IMR-90 (cell line): ENCODE measurements around the gene LANCL1. TPM values are rescaled to one million over a fixed set of nuclear protein-coding genes. Genes with fewer than 3 reads are reported as not detected.

Experiments used
- ATAC-seq: fragments of 200-7000 bp; cut with Tn5 transposase; 2 replicates; pipeline ENCODE4 v1.9.1; 2020; ENCODE audit warnings: low read depth, mild to moderate bottlenecking, moderate library complexity
- BruUV-seq: library from RNA; stranded (reverse); fragments of 400-500 nt; replicated peaks from 2 replicates; lab custom pipeline; 2021; lab: Mats Ljungman, UMichigan
- CTCF ChIA-PET: fragments of 300-600 bp; formaldehyde crosslinking; extraction: SDS; loops from one replicate; lab custom pipeline; 2021; ENCODE audit warnings: antibody characterized with exemption; lab: Yijun Ruan, JAX
- POLR2A ChIA-PET: fragments of 300-600 bp; sonication (Branson Sonifier 250); formaldehyde crosslinking; loops from one replicate; lab custom pipeline; 2022; ENCODE audit warnings: antibody characterized with exemption; ENCODE audit not compliant: unreplicated experiment; lab: Charles Lee
- DNase-seq: peaks from one replicate; pipeline ENCODE4 v3.0.0; 2013
- H2AFZ ChIP-seq: replicated peaks from 2 replicates; pipeline ENCODE3; 2013; ENCODE audit warnings: low read length, mild to moderate bottlenecking; ENCODE audit not compliant: poor library complexity
- H2AK5ac ChIP-seq: 2 replicates; pipeline ENCODE4 v1.6.1; 2013; ENCODE audit warnings: low read depth, low read length, inconsistent platforms
- H2AK9ac ChIP-seq: replicated peaks from 2 replicates; pipeline ENCODE3; 2013; ENCODE audit warnings: mild to moderate bottlenecking, low read depth, low read length, moderate library complexity; ENCODE audit not compliant: poor library complexity
- H2BK120ac ChIP-seq: 2 replicates; pipeline ENCODE4 v1.6.1; 2013; ENCODE audit warnings: low read depth, low read length, inconsistent platforms
- H2BK15ac ChIP-seq: 3 replicates; pipeline ENCODE4 v1.6.1; 2013; ENCODE audit warnings: low read depth, low read length, inconsistent platforms
- H2BK20ac ChIP-seq: 2 replicates; pipeline ENCODE4 v1.6.1; 2013; ENCODE audit warnings: low read depth, mild to moderate bottlenecking, inconsistent platforms, low read length, moderate library complexity
- H2BK5ac ChIP-seq: 2 replicates; pipeline ENCODE4 v1.6.1; 2013; ENCODE audit warnings: mild to moderate bottlenecking, low read depth, low read length, inconsistent platforms; ENCODE audit not compliant: poor library complexity, severe bottlenecking
- H3K14ac ChIP-seq: replicated peaks from 2 replicates; pipeline ENCODE4 v1.6.1; 2013; ENCODE audit warnings: low read depth, low read length, inconsistent platforms
- H3K18ac ChIP-seq: 2 replicates; pipeline ENCODE4 v1.6.1; 2013; ENCODE audit warnings: low read depth, low read length, control low read depth
- H3K23ac ChIP-seq: 2 replicates; pipeline ENCODE4 v1.6.1; 2013; ENCODE audit warnings: low read depth, low read length, inconsistent platforms
- H3K27ac ChIP-seq: 2 replicates; pipeline ENCODE4 v1.5.1; 2013; ENCODE audit warnings: mild to moderate bottlenecking, control low read depth, low read length; ENCODE audit not compliant: insufficient read depth
- H3K27me3 ChIP-seq: 2 replicates; pipeline ENCODE4 v1.6.1; 2013; ENCODE audit warnings: low read length; ENCODE audit not compliant: control insufficient read depth, insufficient read depth
- H3K36me3 ChIP-seq: 2 replicates; pipeline ENCODE4 v1.6.1; 2013; ENCODE audit warnings: low read length, mixed read lengths; ENCODE audit not compliant: control insufficient read depth, insufficient read depth
- H3K4ac ChIP-seq: 2 replicates; pipeline ENCODE4 v1.6.1; 2013; ENCODE audit warnings: low read depth, low read length, inconsistent platforms
- H3K4me1 ChIP-seq: 2 replicates; pipeline ENCODE4 v1.6.1; 2013; ENCODE audit warnings: low read length, mixed read lengths; ENCODE audit not compliant: control insufficient read depth, insufficient read depth
- H3K4me2 ChIP-seq: 2 replicates; pipeline ENCODE4 v1.6.1; 2013; ENCODE audit warnings: low read depth, mild to moderate bottlenecking, control low read depth, low read length, moderate library complexity
- H3K4me3 ChIP-seq: 2 replicates; pipeline ENCODE4 v1.5.1; 2013; ENCODE audit warnings: low read depth, mild to moderate bottlenecking, control low read depth, low read length, moderate library complexity; ENCODE audit not compliant: insufficient read depth
- H3K56ac ChIP-seq: 2 replicates; pipeline ENCODE4 v1.6.1; 2013; ENCODE audit warnings: low read length, inconsistent platforms; ENCODE audit not compliant: insufficient read depth; ENCODE audit errors: extremely low read depth
- H3K79me1 ChIP-seq, 2 experiments: 2 replicates each; pipeline ENCODE4 v1.6.1; 2013; ENCODE audit warnings: low read length in 2 of 2, inconsistent platforms in 1 of 2, low read depth in 1 of 2
- H3K9ac ChIP-seq: 2 replicates; pipeline ENCODE4 v1.6.1; 2013; ENCODE audit warnings: low read depth, low read length, control low read depth
- H3K9me1 ChIP-seq: 2 replicates; pipeline ENCODE4 v1.6.1; 2013; ENCODE audit warnings: low read length, inconsistent platforms; ENCODE audit not compliant: insufficient read depth
- H3K9me3 ChIP-seq: 2 replicates; pipeline ENCODE4 v1.6.1; 2013; ENCODE audit warnings: low read length; ENCODE audit not compliant: control insufficient read depth, insufficient read depth
- H4K20me1 ChIP-seq: 2 replicates; pipeline ENCODE4 v1.6.1; 2013; ENCODE audit warnings: low read length, inconsistent platforms; ENCODE audit not compliant: insufficient read depth
- H4K5ac ChIP-seq: 2 replicates; pipeline ENCODE4 v1.6.1; 2013; ENCODE audit warnings: mild to moderate bottlenecking, low read depth, low read length, control low read depth
- H4K8ac ChIP-seq, 2 experiments: 2 replicates each; pipeline ENCODE4 v1.6.1; 2013; ENCODE audit warnings: low read depth in 2 of 2, low read length in 2 of 2, control low read depth in 1 of 2, inconsistent platforms in 1 of 2
- H4K91ac ChIP-seq: 2 replicates; pipeline ENCODE4 v1.6.1; 2013; ENCODE audit warnings: low read depth, low read length, inconsistent platforms; ENCODE audit not compliant: insufficient read depth
- FOS ChIP-seq: fragments of 150-350 bp; IDR thresholded peaks from 2 replicates; pipeline ENCODE4 v1.6.1; 2016; ENCODE audit warnings: low read depth, low read length
- NFE2L2 ChIP-seq: fragments of 150-350 bp; IDR thresholded peaks from 2 replicates; pipeline ENCODE4 v1.6.1; 2016; ENCODE audit warnings: low read depth, mild to moderate bottlenecking, low read length
- RAD21 ChIP-seq: IDR thresholded peaks from 2 replicates; pipeline ENCODE4 v1.6.1; 2012; ENCODE audit warnings: low read length, improper control_type of control experiment
- RFX5 ChIP-seq: IDR thresholded peaks from 2 replicates; pipeline ENCODE4 v1.8.0; 2012; ENCODE audit warnings: low read depth, mild to moderate bottlenecking, low read length, moderate library complexity
- WGBS, 2 experiments: methylation state at CpG; one replicate each; pipeline versions ENCODE4 v1.1.5 to v1.1.7; 2013; ENCODE audit warnings: missing lambda C conversion rate in 2 of 2; ENCODE audit not compliant: insufficient read length in 1 of 2; ENCODE audit errors: extremely low coverage in 2 of 2; 5-methylcytosine and 5-hydroxymethylcytosine counted together
- dilution Hi-C: fragments of 300-500 bp; cut with HindIII; formaldehyde crosslinking; loops from one replicate; pipeline ENCODE4 v1.14.3; 2018; ENCODE audit warnings: low sequenced_read_pairs; ENCODE audit not compliant: unreplicated experiment
- in situ Hi-C: fragments of 300-500 bp; cut with MboI; formaldehyde crosslinking; loops from 3 replicates; pipeline ENCODE4 v1.14.3; 2019; ENCODE audit warnings: low sequenced_read_pairs, inconsistent platforms, mixed read lengths
- intact Hi-C: fragments of 100-400 bp; cut with micrococcal nuclease; formaldehyde crosslinking; loops from 2 replicates; pipeline ENCODE4 v1.10.0; 2022
- polyA plus RNA-seq, 3 experiments: library from polyadenylated mRNA; depleted of rRNA; stranded (reverse); fragments of >200 nt; gene quantifications; 2 replicates each; pipeline ENCODE4 v1.2.3, GENCODE V29; 2012; ENCODE audit warnings: low replicate concordance in 1 of 3
- total RNA-seq: library from RNA; depleted of rRNA; stranded (reverse); fragments of >200 nt; gene quantifications from 2 replicates; pipeline ENCODE4 v1.2.3, GENCODE V29; 2012
- TF ChIP-seq, protein P1 (sequence below): fragments of 150-350 bp; IDR thresholded peaks from 2 replicates; pipeline ENCODE4 v1.6.1; 2017; ENCODE audit warnings: mild to moderate bottlenecking, antibody characterized with exemption, low read length, low read depth
- TF ChIP-seq, protein P2 (sequence below): conservative IDR thresholded peaks from 2 replicates; pipeline ENCODE4 v1.5.1; 2012; ENCODE audit warnings: mild to moderate bottlenecking, low read depth, low read length, improper control_type of control experiment

The LANCL1 gene
- total and polyA plus RNA-seq, 2 of the 4 experiments (the other 2 are of a cell fraction): 29.7 to 53.8 TPM

DNA sequence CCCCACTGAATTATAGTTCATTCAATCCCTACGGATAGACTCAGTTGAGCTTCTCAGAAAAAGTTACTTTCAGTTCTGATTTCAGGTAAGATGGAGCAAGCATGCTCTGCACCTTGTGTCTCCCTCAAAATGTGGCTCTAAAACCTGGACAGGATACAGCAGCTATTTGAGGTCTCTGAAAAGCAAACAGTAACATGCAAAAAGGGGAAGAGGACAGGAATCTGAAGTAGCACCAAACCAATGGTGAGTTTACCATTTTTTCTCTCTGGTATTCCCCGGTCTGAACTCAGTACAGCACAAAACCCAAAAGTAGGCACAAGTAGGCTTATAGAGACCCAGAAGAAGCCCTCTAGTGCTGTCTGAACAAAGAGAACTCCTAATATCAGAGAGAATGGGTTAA is 34.1 kb downstream of the LANCL1 start:
- in situ Hi-C loops: no loop called here
- POLR2A ChIA-PET: no interaction called here
- no peak for ATAC-seq

More for the DNA sequence above, 34.1 kb downstream of the LANCL1 start:
- no peak overlapping the region for H3K14ac ChIP-seq
- no peaks in the 10 kb centered on the region for H3K9me3 ChIP-seq
- no peak overlapping the region for H3K18ac ChIP-seq
- no peak overlapping the region for H3K23ac ChIP-seq
- no TSS peak for BruUV-seq
- WGBS, 2 experiments: no CpG with 5 or more reads among the region's 2 CpGs
- dilution Hi-C loops: no loop called here
- H4K20me1 ChIP-seq: no peaks in the 10 kb centered on the region
- H3K27ac ChIP-seq: no peak overlapping the region
- no peak overlapping the region for H3K4me3 ChIP-seq
- H3K9me1 ChIP-seq: no peaks in the 10 kb centered on the region
- no peak overlapping the region for H3K9ac ChIP-seq
- no peak overlapping the region for H2BK5ac ChIP-seq
- H2BK15ac ChIP-seq: no peak overlapping the region
- H3K79me1 ChIP-seq: no peaks in the 10 kb centered on the region
- no peak overlapping the region for H4K8ac ChIP-seq
- no peak overlapping the region for H2BK120ac ChIP-seq
- no peak overlapping the region for H4K5ac ChIP-seq
- no peak for DNase-seq
- intact Hi-C loops: no loop called here
- TF ChIP-seq RFX5 (no peak), RAD21 (no peak), NFE2L2 (no peak), FOS (no peak)
- TF ChIP-seq, protein P1, sequence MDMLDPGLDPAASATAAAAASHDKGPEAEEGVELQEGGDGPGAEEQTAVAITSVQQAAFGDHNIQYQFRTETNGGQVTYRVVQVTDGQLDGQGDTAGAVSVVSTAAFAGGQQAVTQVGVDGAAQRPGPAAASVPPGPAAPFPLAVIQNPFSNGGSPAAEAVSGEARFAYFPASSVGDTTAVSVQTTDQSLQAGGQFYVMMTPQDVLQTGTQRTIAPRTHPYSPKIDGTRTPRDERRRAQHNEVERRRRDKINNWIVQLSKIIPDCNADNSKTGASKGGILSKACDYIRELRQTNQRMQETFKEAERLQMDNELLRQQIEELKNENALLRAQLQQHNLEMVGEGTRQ: no peak
- TF ChIP-seq, protein P2, sequence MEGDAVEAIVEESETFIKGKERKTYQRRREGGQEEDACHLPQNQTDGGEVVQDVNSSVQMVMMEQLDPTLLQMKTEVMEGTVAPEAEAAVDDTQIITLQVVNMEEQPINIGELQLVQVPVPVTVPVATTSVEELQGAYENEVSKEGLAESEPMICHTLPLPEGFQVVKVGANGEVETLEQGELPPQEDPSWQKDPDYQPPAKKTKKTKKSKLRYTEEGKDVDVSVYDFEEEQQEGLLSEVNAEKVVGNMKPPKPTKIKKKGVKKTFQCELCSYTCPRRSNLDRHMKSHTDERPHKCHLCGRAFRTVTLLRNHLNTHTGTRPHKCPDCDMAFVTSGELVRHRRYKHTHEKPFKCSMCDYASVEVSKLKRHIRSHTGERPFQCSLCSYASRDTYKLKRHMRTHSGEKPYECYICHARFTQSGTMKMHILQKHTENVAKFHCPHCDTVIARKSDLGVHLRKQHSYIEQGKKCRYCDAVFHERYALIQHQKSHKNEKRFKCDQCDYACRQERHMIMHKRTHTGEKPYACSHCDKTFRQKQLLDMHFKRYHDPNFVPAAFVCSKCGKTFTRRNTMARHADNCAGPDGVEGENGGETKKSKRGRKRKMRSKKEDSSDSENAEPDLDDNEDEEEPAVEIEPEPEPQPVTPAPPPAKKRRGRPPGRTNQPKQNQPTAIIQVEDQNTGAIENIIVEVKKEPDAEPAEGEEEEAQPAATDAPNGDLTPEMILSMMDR: no peak
- no peaks in the 10 kb centered on the region for H3K27me3 ChIP-seq
- no peak overlapping the region for H3K4me2 ChIP-seq
- H3K4ac ChIP-seq: no peak overlapping the region
- H2BK20ac ChIP-seq: no peak overlapping the region
- H2AFZ ChIP-seq: no peak overlapping the region
- H2AK9ac ChIP-seq: no peak overlapping the region
- no peak overlapping the region for H4K91ac ChIP-seq
- no peak overlapping the region for H2AK5ac ChIP-seq
- H3K56ac ChIP-seq: no peak overlapping the region
- no peaks in the 10 kb centered on the region for H3K4me1 ChIP-seq
- peaks cover 4% of the 10 kb centered on the region for H3K36me3 ChIP-seq
- CTCF ChIA-PET: no interaction called here
